HG02884 (cell line): ENCODE data around the gene CDC27.
A peak's percentile ranks its signal among the peaks of the same experiment; 100 is the strongest.
"Not testable (repeated sequence)": the region's sequence is repeated elsewhere in the genome, so short reads cannot be mapped to it uniquely, and the experiment has no call there.

ENCODE experiments used
- ATAC-seq: cut with Tn5 transposase; IDR thresholded peaks from one replicate; pipeline ENCODE4 v1.9.1; 2021; ENCODE audit warnings: mild to moderate bottlenecking, moderate library complexity; ENCODE audit not compliant: unreplicated experiment

Gene CDC27

GRCh38 chr17:47162013-47162622 is 27.0 kb downstream of the CDC27 start:
- ATAC-seq: no peak

DNA sequence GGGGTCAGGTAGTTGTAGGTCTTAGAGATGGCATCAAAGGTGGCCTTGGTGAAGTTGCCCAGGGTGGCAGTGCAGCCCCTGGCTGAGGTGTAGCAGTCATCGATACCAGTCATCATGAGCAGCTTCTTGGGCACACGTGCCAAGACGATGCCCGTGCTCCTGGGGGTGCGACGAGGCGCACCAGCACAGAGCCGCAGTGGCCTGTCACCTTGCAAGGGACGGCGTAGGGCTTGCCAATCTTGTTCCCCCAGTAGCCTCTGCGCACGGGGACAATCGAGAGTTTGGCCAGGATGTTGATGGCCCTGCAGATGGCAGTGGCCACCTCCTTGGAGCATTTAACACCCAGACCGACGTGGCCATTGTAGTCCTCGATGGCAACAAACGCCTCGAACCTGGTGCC is 29.8 kb downstream of the CDC27 start:
- ATAC-seq: no peak

- ATAC-seq: no peak
Observed at GRCh38 chr17:47145351-47145750, 43.7 kb downstream of the CDC27 start.

DNA sequence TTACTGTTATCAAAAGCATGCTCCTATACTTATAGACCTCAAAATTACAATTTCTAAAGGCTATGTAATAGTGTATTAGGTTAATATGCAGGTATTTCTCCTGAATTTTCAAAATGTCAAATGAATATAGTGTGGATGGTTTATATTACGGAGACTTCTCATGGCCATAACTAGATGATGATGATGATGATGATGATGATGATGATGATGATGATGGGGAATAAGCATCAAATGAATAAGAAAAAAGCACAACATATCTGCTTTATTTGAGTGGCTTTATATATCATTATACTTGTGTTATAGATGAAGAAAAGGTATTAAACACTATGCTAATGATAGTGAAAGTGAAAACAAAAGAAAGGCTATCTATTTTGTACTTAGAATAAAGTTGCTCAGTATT is 53.9 kb downstream of the CDC27 start:
- ATAC-seq: no peak

DNA sequence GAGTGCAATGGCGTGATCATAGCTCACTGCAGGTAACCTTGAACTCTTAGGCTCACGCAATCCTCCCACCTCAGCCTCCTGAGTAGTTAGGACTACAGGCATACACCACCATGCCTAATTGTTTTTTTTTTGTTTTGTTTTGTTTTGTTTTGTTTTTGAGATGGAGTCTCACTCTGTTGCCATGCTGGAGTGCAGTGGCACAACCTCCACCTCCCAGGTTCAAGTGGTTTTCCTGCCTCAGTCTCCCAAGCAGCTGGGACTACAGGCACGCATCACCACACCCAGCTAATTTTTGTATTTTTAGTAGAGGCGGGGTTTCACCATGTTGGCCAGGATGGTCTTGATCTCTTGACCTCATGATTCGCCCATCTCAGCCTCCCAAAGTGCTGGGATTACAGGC is 54.7 kb downstream of the CDC27 start:
- not testable (repeated sequence) for ATAC-seq

GRCh38 chr17:47131761-47132160 is 57.3 kb downstream of the CDC27 start:
- no peak for ATAC-seq

GRCh38 chr17:47126835-47127234 is 62.3 kb downstream of the CDC27 start:
- ATAC-seq: not testable (repeated sequence)

DNA sequence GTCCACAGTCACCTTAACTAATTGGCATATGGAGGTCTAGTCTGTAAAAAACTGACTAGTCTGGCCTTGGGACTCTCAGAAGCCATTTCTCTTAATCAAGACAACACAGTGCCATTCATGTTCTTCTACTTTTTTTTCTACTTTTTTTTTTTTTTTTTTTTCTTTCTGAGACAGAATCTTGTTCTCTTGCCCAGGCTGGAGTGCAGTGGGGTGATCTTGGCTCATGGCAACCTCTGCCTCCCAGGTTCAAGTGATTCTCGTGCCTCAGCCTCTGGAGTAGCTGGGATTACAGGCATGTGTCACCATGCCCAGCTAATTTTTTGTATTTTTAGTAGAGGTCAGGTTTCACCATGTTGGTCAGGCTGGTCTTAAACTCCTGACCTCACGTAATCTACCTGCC is 65.8 kb downstream of the CDC27 start:
- not testable (repeated sequence) for ATAC-seq

- ATAC-seq: no peak
Observed at GRCh38 chr17:47120521-47121095, 68.5 kb downstream of the CDC27 start.

GRCh38 chr17:47119746-47120520 is 69.2 kb downstream of the CDC27 start:
- ATAC-seq: no peak

DNA sequence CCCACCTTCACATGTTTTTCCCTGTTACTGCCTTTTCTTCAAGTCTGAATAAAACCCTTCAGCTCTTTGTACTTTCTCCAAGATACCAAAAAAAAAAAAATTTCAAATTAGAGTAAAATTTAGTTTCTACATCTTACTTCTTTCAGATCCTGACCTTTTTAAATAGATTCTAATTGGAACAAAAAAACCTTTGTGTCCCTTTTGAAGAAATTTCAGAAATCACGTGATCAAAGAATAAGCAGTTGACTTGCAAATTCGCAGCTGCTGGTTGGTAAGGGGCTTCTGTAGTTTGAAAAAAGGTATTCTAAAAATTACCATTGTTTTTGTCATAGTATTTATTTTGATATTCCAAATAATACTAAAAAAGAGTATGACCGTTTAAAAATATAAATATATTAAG is 71.7 kb downstream of the CDC27 start:
- no peak for ATAC-seq

DNA sequence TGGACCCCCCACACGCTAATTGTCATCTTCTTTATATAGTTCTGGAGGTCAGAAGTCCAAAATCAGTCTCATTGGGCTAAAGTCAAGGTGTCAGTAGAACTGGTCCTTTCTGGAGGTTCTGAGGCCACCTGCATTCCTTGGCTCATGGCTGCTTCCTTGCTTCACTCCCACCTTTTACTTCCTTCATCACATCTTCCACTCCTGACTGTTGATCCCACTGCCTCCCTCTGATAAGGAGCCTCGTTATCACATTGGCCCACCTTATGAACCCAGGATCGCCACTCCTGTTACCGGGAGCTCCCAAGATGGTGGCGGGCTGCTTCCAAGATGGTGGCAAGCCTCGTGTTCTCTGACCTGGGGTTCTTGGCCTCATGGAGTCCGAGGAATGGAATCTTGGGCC is 83.0 kb downstream of the CDC27 start:
- ATAC-seq: no peak

- not testable (repeated sequence) for ATAC-seq
Observed at GRCh38 chr17:47105246-47105645, 83.8 kb downstream of the CDC27 start.

GRCh38 chr17:47102914-47103313 is 86.2 kb downstream of the CDC27 start:
- no peak for ATAC-seq

- peak; percentile 97 for ATAC-seq
Observed at GRCh38 chr17:47099987-47100711, 88.9 kb downstream of the CDC27 start.

DNA sequence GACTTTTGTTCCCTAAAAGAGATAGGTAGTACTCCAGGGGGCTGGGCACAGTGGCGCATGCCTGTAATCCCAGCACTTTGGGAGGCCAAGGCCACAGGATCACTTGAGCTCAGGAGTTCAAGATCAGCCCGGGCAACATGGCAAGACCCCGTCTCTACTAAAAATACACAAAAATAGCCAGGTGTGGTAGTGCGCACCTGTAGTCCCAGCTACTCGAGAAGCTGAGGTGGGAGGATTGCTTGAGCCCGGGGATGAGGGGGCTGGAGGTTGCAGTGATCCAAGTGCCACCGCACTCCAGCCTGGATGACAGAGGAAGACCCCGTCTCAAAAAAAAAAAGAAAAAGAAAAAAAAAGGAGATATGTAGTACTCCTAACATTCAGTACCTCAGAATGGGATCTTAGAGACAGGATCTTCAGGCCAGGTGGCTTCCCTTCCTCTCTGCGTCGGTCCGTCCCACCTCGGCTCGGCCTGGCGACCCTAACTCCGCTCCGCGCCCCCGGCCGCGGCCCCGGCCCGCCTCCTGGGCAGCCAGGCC is 89.6 kb downstream of the CDC27 start:
- peak; percentile 15 for ATAC-seq

DNA sequence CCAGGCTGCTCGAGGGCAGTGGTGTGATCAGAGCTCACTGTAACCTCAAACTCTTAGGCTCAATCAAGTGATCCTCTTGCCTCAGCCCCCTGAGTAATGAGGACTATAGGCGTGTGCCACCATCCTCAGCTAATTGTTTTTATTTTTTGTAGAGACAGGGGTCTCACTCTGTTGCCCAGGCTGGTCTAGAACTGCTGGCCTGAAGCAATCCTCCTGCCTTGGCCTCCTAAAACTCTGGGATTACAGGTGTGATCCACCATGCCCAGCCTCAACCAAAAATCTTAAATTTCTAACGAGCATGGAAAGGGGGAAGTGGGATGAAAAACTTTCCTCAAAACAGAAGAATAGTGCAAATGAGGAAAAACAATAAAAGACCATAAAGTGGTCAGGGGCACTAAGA is 92.8 kb downstream of the CDC27 start:
- no peak for ATAC-seq

DNA sequence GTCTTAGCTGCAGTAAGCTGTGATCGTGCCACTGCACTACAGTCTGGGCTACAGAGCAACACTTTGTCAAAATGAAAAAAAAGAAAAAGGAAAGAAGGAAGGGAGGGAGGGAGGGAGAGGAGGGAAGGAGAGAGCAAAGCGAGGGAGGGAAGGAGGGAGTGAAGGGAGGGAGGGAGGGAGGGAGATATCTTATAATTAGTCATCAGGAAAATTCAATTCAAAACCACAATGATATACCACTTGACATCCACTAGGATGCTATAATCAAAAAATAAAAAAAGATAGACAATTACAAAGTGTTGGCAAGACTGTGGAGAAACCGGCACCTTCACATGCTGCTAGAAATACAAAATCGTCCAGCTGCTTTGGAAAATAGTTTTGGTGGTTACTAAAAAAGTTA is 93.8 kb downstream of the CDC27 start:
- no peak for ATAC-seq

DNA sequence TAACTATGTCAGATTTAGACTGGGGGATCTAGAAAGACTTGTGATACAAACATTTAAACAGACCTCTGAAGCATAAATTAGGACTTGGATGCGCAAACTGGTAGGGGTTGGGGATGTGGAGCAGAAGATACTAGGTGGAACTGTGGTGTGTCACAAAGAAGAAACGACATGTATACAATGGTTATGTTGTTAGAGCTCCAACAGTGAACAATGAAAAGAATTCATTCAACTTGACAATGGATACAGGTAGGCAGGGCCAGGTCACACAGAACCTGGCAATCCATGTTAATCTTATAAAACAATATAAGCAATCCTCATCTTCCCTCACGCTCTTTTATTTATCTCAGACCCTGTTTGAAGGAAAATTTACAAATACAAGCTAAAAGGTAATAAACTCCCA is 102.0 kb downstream of the CDC27 start:
- no peak for ATAC-seq

DNA sequence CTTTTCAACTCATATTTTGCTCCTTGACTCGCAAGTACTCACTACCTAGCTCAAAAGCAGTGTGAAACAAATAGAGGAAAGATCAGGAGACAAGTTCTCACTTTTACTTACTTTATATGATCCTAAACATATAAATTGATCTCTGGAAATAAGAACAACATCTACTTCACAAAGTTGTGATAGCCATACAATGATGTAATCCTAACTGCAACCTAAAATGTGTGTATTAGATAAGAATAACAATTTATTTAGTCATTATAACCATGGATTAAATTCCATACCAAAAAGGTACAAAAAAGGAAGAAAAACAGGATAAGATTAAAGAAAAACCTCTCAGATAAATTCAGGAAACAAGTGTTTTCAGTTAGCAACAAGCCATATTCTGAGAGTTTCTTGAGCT is 103.4 kb downstream of the CDC27 start:
- no peak for ATAC-seq

- ATAC-seq: no peak
Observed at GRCh38 chr17:47078801-47079200, 110.3 kb downstream of the CDC27 start.
